ENCODE results near the gene ZP3.
"Not testable (repeated sequence)": the region's sequence is repeated elsewhere in the genome, so short reads cannot be mapped to it uniquely, and the experiment has no call there.

The ZP3 gene

DNA sequence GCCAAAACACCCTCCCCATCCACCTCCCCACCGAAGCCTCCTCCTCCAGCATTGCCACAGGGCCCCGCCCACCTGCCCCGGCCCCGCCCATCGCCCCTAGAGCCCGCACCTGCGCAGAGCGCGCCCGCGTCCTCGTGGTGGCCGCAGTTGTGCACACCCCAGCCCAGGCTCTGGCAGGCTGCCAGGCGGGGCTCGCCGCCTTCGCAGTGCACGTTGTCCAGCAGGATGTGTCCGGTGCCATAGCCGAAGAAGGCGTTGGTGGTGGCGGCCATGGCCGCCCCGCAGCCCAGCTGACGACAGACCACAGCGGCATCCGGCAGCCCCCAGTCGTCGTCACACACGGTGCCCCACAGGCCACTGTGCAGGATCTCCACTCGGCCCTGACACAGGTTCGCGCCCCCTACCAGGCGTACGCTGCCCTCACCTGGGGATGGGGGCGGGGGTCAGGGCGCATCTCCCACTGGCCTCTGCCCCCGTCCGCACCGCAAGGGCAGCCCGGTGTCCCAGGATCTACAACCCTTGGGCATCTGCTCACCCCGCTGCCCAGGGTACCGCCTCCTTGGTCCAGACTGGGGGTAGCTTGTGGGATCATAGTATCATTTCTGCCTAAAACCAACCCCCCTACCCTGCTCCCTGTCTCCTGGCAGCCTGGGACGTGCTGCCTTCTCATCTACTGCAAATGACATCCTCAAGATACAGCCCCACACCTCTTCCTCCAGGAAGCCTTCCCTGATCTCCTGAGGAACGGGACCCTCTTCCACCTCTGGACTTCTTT, 27.2 kb upstream of the ZP3 start:
- TF ChIP-seq, protein P1, sequence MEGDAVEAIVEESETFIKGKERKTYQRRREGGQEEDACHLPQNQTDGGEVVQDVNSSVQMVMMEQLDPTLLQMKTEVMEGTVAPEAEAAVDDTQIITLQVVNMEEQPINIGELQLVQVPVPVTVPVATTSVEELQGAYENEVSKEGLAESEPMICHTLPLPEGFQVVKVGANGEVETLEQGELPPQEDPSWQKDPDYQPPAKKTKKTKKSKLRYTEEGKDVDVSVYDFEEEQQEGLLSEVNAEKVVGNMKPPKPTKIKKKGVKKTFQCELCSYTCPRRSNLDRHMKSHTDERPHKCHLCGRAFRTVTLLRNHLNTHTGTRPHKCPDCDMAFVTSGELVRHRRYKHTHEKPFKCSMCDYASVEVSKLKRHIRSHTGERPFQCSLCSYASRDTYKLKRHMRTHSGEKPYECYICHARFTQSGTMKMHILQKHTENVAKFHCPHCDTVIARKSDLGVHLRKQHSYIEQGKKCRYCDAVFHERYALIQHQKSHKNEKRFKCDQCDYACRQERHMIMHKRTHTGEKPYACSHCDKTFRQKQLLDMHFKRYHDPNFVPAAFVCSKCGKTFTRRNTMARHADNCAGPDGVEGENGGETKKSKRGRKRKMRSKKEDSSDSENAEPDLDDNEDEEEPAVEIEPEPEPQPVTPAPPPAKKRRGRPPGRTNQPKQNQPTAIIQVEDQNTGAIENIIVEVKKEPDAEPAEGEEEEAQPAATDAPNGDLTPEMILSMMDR (conservative IDR thresholded peaks at IDR 0.05): no peak
- no peak overlapping the region for H3K27ac ChIP-seq

DNA sequence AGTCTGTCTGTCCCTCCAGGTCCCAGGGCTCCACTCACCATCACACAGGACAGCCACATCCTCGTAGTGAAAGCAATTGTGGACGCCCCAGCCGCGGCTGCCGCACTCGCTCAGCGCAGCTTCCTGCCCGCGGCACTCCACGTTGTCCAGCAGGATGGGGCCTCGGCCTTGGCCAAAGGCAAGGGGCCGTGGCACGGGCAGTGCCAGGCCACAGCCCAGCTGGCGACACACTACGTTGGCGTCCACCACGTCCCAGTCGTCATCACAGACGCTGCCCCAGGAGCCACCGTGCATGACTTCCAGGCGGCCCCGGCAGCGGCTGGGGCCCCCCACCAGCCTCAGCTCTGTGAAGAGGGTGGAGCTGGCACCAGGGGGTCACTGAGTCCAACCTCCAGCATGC, 24.5 kb upstream of the ZP3 start:
- TF ChIP-seq, protein P1 (conservative IDR thresholded peaks at IDR 0.05): no peak
- no peak overlapping the region for H3K27ac ChIP-seq

DNA sequence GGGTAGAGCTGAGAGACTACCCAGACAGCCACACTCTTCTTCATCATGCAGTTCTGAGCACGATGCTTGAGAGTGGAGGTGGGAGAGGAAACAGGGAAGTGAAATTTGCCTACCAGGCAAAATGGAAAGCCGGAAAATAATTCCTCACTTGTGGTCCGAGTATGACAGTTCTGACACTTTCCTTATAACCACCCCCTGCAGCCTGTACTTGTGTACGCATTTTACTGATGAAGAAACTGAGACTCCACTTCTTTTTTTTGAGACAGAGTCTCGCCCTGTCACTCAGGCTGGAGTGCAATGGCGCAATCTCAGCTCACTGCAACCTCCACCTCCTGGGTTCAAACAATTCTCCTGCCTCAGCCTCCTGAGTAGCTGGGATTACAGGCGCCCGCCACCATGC, 21.7 kb upstream of the ZP3 start:
- not testable (repeated sequence) for H3K27ac ChIP-seq

DNA sequence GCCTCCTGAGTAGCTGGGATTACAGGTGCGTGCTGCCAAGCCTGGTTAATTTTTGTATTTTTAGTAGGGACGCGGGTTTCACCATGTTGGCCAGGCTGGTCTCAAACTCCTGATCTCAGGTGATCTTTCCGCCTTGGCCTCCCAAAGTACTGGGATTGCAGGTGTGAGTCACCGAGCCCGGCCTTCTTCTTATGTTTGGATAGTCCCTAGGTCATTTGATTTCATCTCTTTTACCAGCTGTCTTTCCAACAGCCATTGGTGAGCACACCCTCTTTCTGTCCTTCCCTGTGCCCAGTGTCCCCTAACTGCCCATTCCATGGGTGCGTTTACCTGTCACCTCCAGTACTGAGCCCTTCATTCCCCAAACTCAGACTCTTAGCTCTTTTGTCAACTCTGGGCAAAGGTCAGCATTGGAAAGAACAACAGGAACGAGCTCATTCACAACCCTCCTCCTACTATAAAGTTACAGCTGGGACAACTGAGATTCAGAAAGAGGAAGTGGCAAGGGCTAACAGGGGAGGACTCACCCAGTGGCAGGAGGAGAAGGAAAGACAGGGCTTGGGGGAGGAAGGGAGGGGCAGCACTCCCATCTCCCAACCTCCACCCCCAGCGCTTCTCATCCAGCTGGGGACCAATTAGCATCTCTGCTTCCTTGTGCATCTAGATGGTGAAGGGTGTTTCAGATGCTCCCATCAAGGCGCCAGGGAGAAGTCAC, 20.8 kb upstream of the ZP3 start:
- H3K27ac ChIP-seq: no peak overlapping the region
- TF ChIP-seq, protein P1 (conservative IDR thresholded peaks at IDR 0.05): no peak

DNA sequence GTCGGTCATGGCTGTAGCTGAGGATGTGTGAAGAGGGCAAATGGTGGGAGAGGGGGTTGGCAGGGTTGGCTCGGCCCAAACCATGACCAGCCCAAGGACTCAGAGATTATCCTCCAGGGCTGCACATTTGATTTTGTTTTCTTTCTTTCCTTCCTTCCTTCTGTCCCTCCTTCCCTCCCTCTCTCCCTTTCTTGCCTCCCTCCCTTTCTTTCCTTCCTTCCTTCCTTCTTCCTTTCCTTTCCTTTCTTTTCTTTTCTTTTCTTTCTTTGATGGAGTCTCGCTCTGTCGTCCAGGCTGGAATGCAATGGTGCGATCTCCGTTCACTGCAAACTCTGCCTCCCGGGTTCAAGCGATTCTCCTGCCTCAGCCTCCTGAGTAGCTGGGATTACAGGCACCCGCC, 19.0 kb upstream of the ZP3 start:
- H3K27ac ChIP-seq: no peak overlapping the region
- TF ChIP-seq, protein P1 (conservative IDR thresholded peaks at IDR 0.05): no peak

DNA sequence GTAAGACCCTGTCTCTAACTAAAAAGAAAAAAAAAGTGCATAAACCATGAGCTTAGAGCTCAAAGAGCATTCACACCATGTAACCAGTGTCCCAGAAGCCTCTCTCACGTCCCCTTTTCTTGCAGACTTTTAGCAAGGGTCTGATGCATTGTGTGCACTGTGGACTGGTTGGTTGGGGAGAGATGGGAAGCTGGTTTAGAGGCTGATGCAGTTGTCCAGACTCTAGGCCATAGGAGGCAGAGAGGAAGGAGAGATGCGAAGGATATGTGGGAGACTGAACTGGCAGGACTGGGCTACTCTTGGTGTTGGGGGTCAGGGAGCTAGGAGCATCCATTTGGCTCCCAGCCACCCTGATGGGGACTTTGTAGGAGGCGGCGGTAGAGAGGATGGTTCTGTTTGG, 17.0 kb upstream of the ZP3 start:
- TF ChIP-seq, protein P1 (conservative IDR thresholded peaks at IDR 0.05): no peak

DNA sequence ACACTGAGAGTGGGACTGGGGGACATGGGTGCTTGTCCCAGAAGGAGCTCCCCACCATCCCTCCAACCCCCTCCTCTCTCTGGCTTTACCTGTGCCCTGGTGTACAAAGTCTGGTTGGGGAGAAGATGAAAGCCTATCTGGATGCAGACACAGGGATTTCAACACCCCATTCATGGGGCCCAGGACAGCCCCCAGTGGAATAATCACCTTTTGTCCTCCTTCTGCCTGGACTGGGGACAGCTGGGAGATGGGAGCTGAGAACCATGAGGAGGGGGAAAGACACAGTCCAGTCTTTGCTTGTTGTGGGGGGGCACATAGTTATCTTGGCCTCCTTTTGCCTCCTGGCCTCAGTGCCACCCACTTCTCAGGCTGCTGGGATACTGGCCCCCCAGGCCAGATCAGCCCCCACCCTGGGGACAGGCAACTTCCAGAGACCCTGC, 16.6 kb upstream of the ZP3 start:
- no peak overlapping the region for H3K27ac ChIP-seq
- TF ChIP-seq, protein P1 (conservative IDR thresholded peaks at IDR 0.05): no peak

More for the DNA sequence above, 17.0 kb upstream of the ZP3 start:
- H3K27ac ChIP-seq: no peak overlapping the region

DNA sequence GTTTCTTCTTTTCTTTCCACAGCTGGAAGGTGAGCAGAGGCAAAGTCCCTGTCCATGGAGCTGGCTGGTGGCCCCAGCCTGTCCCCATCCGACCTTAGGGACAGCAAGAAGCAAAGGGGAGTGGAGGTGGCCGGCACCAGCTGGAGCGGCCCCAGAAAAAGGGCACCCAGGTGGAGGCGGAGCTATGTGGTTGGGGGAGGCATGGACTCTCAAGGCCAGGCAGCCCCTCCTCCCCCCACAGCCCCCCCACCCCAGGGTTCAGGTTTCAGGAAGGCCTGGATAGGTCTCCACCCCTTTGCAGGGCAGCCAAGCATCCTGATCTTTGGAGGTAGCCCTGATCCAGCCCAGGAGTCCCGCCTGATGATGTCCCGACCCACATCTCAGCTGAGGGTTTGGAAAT, 15.2 kb upstream of the ZP3 start, which contains the start of gene SSC4D:
Gene SSC4D (minus strand): TSS at position 161 of the 400 bp plus-strand sequence. CDS start 5,258 bp downstream, outside the sequence.
- H3K27ac ChIP-seq: no peak within 1 kb of the TSS
- TF ChIP-seq, protein P1 (conservative IDR thresholded peaks at IDR 0.05): no peak
